Measurements from ENCODE around the gene LRTM1.

DNA sequence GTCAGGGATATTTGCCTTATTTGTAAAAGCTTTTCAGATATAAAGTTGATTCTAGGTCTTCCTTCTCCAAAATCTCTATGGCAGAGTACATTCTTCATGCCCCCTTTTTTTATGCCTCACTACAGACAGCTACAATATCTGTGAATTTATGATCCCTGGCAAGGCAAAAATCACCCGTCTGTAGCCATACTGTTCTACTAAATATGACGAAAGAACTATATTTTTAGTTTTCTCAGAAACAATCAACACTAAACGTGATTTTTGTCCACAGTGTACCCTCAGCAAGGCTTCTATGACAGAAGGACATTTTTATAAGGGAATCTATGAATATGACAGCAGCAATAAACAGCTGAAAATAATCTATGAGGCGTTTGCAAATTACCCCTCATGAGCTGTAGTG lies 12.7 kb downstream of the LRTM1 start:
- TF ChIP-seq CTCF (IDR thresholded peaks at IDR 0.05 in 8 of 11, conservative IDR thresholded peaks at IDR 0.05 in 3 of 11) (no peak), POLR2A (IDR thresholded peaks at IDR 0.05) (no peak)

All from spleen (tissue), 7 donors.